NCI-H2196 treated with DMSO at 0.1 percent for 48 hours (cell line): Measurements from ENCODE around the gene MICOS13.

Experiments used
- DNase-seq: peaks from one replicate; lab custom pipeline; 2025; ENCODE audit not compliant: unreplicated experiment; lab: John Stamatoyannopoulos, UW

MICOS13 gene

DNA sequence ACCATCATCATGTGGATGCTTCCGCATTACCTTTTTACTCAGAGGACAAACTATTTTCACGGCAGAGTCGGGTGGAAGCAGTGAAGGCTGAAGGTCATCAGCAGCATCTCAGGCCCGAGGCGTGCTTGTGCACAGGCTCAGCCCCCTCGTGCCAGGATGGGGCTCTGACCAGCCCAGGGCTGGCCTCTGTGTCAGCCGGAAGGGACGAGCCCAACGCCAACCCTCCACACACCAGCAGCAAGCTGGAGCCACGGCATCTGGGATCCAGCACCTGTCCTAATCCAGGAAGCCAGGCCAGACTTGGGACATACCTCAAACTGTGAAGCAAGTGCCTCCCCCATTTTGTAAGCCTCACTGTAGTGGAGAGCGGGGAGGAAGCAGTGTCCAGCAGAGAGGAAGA, 11.1 kb downstream of the MICOS13 start:
- DNase-seq = no peak

DNA sequence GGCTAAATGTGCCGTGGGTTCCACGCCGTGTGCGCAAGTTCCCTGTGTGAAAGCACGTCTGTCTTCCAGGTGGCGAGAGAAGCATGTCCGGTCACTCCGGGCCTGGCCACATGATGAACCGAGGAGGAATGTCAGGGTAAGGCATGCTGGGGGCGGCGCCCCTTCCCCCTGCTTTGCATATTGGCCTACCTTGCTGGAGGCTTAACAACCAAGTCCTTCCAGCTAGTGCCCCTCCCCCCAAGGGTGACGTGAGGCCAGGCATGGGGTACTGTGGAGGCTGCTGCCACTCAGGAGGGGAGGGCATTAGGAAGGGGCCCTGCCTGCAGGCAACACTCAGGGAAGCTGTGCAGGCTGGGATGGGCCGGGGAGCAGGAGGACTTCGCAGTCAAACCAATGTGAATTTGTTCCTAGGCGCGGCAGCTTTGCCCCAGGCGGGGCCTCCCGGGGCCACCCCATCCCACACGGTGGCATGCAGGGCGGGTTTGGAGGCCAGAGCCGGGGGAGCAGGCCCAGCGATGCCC, 12.5 kb downstream of the MICOS13 start:
- no peak for DNase-seq

DNA sequence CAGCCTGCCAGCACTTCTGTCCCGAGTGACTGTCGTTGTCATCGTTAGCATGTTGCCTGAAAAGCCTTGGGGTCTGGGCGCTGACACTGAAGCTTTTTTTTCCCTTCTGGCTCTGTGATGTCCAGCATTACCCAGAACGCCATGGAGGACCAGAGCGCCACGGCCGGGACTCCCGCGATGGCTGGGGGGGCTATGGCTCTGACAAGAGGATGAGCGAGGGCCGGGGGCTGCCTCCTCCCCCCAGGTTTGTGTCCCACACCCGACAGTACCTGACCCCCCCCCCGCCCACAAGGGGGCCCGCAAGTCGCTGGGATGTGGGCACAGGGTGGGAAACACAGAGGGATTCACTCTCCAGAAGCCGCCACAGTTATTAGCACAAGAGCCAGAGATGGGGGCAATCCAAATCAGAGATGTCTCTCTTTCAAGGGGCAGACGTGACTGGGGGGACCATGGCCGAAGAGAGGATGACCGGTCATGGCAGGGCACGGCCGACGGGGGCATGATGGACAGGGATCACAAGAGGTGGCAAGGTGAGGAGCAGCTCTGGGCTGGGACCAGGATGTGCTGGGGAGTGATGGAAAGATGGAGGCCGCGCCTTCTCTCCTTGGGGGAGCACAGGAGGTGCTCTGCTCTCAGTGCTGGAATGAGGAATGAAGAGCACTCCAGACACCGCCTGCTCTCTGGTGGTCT, 13.2 kb downstream of the MICOS13 start:
- no peak for DNase-seq

DNA sequence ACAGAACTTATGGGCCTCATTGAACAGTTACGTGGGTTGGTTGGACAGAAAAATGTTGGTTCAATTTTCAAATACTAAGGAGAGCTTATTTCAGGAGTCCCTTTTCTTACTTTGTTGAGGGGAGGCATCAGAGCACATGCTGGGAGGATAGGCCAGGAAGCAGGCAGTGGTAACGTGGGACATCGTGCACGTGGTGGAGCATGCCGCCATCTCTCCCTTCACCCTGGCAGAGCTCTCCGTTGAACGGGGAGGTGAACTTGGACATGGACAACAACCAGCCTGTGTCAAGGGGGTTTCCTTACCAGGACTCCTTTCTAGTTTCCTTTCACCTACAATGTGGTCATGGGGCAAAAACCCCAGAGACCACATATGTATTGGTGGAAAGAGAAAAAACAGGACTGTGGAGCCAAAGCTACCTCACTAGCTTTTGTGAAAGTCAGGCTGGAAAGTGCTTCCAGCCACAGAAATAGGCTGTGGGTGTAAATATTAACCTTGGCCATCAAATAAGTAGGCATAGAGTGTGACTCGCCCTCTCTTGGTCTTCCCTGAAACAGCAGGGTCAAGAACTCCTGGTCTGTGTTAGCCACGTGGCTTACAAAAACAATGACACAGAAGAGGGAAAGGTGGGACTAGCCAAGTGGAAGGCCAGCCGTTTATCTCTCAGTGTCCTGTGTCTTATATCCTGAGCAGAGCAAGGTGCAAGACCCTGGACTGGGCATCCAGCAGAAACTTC, 14.4 kb downstream of the MICOS13 start:
- DNase-seq = no peak

DNA sequence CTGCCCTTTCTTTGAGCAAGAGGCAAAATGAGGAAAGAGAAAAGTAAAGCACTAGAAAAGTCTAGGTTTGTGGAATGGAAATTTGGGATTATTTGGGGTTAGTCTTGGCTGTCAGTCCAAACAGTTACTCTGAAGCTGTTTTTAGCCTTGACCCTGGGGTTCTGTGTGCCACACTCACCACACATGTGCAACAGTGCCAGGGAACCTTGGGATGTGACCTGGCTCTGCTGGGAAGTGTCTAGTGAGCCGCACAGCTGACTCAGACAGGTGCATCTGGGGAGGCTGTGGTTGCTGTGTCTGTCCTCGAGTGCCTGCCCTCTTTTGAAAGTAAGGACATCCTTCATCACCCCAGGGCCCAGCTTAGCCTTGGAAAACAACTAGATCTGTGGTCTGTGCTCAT, 15.8 kb downstream of the MICOS13 start:
- no peak for DNase-seq

DNA sequence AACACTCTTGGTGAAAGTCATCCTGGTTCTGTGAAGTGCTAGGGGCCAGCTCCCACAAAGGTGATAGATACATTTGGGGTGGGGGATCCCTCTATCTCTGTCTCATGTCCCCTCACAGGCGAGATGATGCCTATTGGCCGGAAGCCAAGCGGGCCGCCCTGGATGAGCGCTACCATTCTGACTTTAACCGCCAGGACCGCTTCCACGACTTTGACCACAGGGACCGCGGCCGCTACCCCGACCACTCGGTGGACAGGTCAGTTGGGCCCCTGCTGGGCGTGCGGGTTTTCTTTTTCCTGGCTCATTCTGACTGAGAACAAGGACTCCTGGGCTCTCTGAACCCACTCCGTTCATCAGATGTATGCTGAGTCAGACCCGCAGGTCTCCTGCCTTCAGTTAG, 16.4 kb downstream of the MICOS13 start:
- no peak for DNase-seq

DNA sequence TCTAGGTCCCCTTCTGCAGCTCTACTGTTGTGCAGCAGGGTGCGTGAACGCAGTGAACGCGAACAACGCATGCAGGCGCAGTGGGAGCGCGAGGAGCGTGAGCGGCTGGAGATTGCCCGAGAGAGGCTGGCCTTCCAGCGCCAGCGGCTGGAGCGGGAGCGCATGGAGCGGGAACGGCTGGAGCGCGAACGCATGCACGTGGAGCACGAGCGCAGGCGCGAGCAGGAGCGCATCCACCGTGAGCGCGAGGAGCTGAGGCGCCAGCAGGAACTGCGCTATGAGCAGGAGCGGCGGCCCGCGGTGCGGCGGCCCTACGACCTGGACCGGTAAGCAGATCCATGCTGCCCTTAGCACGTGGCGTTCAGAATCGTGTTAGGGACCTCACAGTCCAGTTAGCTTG, 18.8 kb downstream of the MICOS13 start:
- no peak for DNase-seq

DNA sequence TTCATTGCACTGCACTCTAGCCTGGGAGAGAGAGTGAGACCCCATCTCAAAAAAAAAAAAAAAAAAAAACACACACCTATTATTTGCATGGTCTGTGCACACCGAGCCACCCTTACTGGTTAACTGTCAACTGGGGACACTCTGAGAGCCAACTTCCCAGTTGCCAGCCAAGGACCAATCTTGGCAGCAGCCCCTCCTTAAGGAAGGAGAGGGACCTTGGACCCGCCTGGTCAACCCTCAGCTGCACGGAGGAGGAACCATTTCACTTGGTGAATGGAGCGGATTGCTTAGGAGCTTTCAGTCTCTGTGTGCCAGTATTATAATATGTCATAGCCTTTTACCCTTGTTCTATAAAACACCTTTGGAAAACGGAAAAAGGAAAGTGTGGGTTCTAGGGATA, 24.9 kb downstream of the MICOS13 start:
- DNase-seq = no peak

DNA sequence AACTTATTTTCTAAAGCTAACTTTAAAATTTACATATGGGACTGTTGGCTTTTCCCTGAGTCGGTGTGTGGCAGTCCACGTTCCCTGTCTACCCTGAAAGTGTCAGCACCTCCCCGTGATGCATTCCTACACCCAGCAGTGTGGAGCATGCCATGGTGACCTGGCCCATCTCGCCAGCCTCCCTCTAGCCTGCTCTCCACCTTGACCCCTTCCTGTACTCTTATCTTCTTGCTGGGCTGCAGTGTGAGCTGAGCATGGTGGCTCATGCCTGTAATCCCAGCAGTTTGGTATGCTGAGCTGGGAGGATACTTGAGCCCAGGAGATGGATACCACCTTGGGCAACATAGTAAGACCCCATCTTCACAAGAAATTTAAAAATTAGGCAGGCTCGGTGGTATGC, 25.4 kb downstream of the MICOS13 start:
- no peak for DNase-seq

DNA sequence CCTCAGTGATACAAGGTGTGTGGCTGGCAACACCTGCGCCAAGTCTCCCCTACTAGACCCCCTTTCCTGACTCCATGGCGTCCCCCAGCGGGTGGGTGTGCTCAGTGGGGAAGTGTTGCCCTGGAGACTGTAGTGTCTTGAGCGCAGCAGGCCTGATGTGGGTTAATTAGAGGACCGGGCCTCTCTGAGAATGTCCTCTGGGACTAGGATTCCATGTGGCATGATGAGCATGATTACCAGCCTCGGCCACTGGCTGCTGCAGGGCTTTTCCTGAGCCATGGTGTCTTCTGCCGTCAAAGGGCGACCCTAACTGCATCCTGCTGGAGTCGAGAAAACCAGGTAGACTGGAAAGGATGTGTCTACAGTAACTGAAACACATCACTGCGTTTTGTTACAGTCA, 28.1 kb downstream of the MICOS13 start:
- no peak for DNase-seq

DNA sequence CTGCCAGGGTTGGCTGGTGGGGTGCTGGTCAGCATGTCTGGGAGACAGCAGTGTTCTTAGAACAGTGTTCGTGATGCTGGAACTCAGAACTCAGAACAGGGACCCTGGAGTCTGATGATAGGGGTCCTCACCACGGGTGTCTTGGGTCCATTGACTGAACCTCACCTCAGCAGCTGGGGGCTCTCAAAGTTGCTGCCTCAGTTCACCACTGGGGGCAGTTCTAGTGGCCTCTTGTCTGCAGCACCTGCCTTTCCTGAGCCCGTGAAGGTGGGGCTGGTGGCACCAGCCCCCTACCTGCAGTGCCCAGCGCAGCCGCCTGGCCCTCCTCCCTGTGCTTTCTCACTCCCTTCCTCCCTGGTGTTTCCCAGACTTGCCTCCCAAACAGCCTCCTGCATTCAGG, 29.0 kb downstream of the MICOS13 start:
- DNase-seq = no peak

DNA sequence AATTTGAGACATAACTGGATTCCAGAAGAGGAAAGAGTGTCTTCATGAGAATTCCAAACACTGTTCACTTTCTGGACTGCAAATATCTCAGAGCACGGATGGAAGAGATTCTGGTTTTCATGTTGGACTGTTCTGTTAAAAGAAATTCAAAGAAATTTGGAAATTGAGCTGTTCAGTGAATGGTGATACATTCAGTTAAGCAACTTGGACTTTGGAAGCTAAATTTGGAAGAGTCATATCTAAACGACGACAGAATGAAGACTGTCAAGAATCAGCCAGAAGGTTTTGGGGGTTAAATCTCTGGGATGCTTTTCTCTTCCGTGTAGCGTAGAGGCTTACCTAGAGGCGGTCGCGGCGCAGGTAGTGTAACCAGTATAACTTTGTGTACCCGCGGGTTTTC, 31.9 kb downstream of the MICOS13 start:
- DNase-seq = no peak

DNA sequence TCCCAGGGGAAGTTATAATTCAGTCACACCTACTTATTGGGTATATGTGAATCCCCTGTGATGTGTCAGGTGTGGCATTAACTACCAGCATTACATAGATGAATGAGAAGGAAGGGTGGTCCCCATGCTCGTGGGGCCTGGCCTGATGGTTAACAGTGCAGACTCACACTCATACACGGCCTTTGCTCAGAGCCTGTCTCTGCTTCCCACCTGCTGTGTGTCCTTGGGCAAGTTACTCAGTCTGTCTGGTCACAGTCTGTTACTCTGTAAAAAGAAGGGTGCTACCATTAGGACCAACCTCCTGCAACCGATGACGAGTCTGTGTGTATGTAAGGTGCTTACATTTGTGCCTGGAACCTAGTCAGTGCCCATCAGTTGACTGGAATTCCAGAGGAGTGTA, 33.6 kb downstream of the MICOS13 start:
- no peak for DNase-seq

DNA sequence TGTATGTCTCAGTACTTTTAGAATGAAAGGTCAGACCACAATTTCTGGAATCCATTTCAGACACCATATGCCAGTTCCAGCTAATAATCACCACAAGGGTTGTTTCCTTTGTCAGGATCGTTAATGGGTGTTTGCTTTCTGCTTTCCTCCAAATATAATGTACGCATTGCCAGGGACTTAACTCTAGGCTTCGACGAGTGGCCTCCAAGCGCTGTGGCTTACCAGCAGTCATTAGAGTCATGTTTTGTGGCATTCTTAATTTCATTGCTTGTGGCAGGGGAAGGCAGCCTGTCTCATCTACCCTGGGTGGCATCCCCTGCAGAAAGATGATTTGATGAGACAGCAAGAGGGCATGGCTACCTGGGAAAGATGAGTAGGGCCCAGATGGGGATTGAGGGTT, 34.9 kb downstream of the MICOS13 start:
- no peak for DNase-seq

DNA sequence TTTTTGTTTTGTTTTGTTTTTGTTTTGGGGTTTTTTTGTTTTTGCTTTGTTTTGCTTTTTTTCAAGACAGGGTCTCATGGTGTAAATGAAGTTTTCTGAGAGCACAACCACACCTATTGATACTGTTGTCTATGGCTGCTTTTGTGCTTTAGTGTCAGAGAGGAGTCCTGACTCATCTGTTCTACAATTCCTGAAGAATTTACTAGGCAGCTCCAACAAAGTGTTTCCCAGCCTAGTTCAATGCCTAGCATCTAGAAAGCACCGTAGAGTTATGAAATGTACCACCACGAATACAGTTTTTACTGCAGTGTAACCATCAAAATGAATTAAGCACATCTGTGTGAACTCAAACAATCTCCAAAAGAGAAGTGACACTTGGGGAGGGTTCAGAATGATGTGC, 36.3 kb downstream of the MICOS13 start:
- no peak for DNase-seq

DNA sequence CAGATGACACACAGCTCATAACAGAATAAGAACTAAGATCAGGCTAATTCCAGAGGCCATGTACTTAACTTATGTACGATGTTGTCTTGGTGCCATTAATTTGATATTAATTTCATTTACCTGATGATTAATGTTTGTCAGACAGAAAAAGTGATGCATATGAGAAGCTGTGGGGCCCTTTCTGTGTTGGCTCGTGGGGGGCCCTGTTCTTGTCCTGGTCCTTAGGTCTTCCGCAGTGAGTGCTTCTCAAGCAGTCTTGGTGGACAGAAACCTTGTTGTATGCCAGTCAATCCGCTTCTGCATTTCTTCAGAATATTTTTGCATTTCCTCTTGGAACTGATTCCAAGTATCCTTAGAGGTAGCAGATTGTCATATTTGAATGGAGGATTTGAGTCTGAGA, 37.3 kb downstream of the MICOS13 start:
- DNase-seq = no peak

DNA sequence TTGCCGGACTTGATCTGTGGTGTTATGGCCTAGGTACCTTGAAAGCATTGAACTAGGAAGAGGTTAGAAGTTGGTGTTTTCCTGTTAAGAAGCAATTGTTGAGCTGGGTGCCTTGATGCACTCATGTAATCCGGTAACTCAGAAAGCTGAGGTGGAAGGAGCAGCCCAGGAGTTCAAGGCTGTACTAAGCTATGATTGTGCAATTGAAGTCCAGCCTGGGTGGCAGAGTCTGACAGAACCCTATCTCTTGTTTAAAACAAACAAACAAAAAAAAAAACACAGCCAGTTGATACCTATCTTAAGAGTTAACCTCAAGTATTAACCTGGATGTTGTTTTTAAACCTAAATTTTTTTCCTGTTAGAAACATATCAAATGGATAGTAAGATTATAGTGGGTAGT, 38.1 kb downstream of the MICOS13 start:
- no peak for DNase-seq

DNA sequence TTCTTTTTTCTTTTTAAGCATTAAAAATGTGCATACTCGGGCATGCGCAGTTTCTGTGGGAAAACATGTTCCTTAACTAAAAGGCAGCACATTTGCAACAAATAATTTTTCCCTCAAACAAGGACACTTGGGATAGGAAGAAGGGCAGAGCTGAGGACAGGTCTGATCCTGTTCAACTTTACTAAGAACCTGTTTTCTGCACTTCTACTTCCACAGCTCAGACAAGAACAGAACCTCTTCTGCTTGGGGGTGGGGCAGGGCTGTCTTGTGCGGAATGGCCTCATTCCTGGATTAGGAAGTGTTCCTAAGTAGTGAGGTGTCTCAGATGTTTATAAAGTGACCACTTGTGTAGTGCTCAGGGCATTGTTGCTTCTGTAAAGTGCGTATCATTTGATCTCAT, 39.1 kb downstream of the MICOS13 start:
- no peak for DNase-seq

DNA sequence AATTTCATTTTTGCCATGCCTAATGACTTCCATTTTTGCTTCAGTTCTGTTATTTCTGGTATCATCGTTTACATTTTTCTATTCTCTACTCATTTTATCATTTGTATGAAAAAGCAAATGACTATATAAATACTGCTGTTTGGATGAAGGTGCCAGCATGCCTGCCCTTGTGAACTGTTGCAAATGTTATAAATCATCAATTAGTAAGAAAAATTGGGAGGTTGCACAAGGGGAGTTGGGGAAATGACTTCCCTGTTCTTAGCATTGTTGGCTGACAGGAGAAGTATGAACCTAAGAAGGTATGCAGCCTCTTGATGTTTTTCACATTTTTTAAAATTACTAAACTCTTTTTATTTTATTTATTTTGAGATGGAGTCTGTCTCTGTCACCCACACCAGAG, 42.3 kb downstream of the MICOS13 start:
- DNase-seq = no peak

DNA sequence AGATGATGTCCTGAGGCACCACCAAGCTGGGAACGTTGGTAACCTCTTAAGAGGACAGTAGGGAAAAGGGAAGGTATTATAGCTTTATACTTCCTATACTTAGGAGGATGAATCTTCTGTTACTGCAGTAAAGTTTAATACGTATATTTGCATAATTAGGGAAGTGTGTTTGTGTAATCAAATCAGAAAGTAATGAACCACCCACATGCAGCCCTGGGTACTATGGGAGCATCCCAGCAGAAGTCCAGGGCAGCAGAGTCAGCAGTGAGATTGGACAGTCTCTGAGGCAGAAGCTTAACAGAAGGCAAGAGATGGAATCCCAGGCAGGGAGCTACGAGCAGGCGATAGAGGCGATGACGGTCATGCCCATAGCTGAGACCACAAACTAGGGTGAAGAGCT, 44.9 kb downstream of the MICOS13 start:
- no peak for DNase-seq

DNA sequence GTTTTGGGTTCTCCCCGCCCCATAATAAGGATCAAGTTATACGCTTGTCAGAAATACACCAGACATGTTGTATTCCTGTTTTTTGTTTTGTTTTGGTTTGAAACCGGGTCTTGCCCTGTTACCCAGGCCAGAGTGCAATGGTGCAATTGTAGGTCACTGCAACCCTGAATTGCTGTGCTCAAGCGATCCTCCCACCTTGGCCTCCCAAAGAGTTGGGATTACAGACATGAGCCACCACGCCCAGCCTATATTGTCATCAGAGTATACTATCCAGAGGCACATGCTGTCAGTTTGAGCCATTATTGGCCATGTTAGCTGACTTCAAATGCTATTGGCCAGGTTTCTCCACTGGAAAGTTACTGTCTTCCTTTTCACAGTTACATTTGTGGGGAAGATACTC, 47.7 kb downstream of the MICOS13 start:
- no peak for DNase-seq

DNA sequence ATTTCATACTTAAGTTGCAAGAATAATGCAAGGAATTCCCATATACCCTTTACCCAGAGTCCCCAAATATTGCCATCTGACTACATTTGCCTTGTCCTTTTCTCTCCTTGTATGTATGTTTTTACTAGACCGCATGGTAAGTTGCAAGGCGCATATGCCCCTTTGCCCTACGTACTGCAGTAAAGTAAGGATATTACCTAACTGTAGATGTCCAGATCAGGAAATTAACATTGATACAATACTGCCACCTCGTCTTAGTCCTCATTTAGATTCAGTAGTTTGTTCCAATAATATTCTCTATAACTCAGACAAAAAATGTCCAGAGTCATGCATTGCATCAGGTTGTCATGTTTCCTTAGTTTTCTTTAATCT, 48.1 kb downstream of the MICOS13 start:
- no peak for DNase-seq
